DOHH2 (cell line): ENCODE results near the gene EML6.

Experiments used
- H3F3A ChIP-seq: fragments of 200-600 bp; sonication (generic), shearing (Covaris generic); 2 replicates; pipeline ENCODE4 v1.6.0; 2016; ENCODE audit warnings: antibody characterized with exemption, mild to moderate bottlenecking; ENCODE audit not compliant: control insufficient read depth, insufficient read depth
- H3K27ac ChIP-seq: fragments of 200-600 bp; sonication (generic); 2 replicates; pipeline ENCODE4 v1.5.1; 2014; ENCODE audit warnings: low read depth, mild to moderate bottlenecking, low read length, moderate library complexity
- H3K27me3 ChIP-seq: fragments of 200-600 bp; sonication (generic); 2 replicates; pipeline ENCODE4 v1.6.1; 2014; ENCODE audit warnings: mild to moderate bottlenecking, low read length, mixed read lengths; ENCODE audit not compliant: control insufficient read depth
- H3K36me3 ChIP-seq: fragments of 200-600 bp; sonication (generic); 2 replicates; pipeline ENCODE4 v1.6.1; 2014; ENCODE audit warnings: mild to moderate bottlenecking, low read length, moderate library complexity, mixed read lengths; ENCODE audit not compliant: control insufficient read depth
- H3K4me1 ChIP-seq: fragments of 200-600 bp; sonication (generic); 2 replicates; pipeline ENCODE4 v1.6.1; 2014; ENCODE audit warnings: mild to moderate bottlenecking, low read length, mixed read lengths; ENCODE audit not compliant: control insufficient read depth
- H3K4me2 ChIP-seq: fragments of 200-600 bp; sonication (generic); 2 replicates; pipeline ENCODE4 v1.6.0; 2014; ENCODE audit warnings: mild to moderate bottlenecking, low read length, moderate library complexity
- H3K4me3 ChIP-seq: fragments of 200-600 bp; sonication (generic); 2 replicates; pipeline ENCODE4 v1.5.1; 2014; ENCODE audit warnings: mild to moderate bottlenecking, low read length, mixed read lengths
- H3K79me2 ChIP-seq: fragments of 200-600 bp; sonication (generic); 2 replicates; pipeline ENCODE4 v1.6.1; 2014; ENCODE audit warnings: mild to moderate bottlenecking, low read length, mixed read lengths; ENCODE audit not compliant: control insufficient read depth
- H3K9me2 ChIP-seq: fragments of 200-600 bp; sonication (generic); replicated peaks from 2 replicates; pipeline ENCODE4 v1.6.1; 2014; ENCODE audit warnings: mild to moderate bottlenecking, low read length, mixed read lengths; ENCODE audit not compliant: control insufficient read depth
- H3K9me3 ChIP-seq: fragments of 200-600 bp; sonication (generic); 2 replicates; pipeline ENCODE4 v1.6.1; 2014; ENCODE audit warnings: antibody characterized with exemption, low read length, mixed read lengths; ENCODE audit not compliant: control insufficient read depth, insufficient read depth
- H4K20me1 ChIP-seq: fragments of 200-600 bp; sonication (generic); 2 replicates; pipeline ENCODE4 v1.6.0; 2014; ENCODE audit warnings: low read depth, mild to moderate bottlenecking, antibody characterized with exemption, low read length, moderate library complexity; ENCODE audit not compliant: control insufficient read depth, insufficient read depth
- CTCF ChIP-seq: fragments of 200-600 bp; sonication (generic); IDR thresholded peaks from one replicate; pipeline ENCODE4 v1.5.1; 2014; ENCODE audit warnings: antibody characterized with exemption, mild to moderate bottlenecking, low read depth, low read length; ENCODE audit not compliant: poor library complexity, severe bottlenecking
- EZH2phosphoT487 ChIP-seq: fragments of 200-600 bp; sonication (generic); IDR thresholded peaks from 2 replicates; pipeline ENCODE4 v1.6.1; 2017; ENCODE audit warnings: borderline replicate concordance, mild to moderate bottlenecking, antibody characterized with exemption, low read length, moderate library complexity, mixed read lengths

Gene EML6

GRCh38 chr2:54928719-54929118 lies 205.3 kb downstream of the EML6 start:
- no peak overlapping the region for H3K4me3 ChIP-seq
- no peaks in the 10 kb centered on the region for H3K79me2 ChIP-seq
- no peak for TF ChIP-seq EZH2phosphoT487
- no peak for TF ChIP-seq CTCF
- no peaks in the 10 kb centered on the region for H3K9me3 ChIP-seq
- no peaks in the 10 kb centered on the region for H3F3A ChIP-seq
- H3K36me3 ChIP-seq = peaks cover 11% of the 10 kb centered on the region
- no peaks in the 10 kb centered on the region for H3K4me1 ChIP-seq
- no peaks in the 10 kb centered on the region for H3K9me2 ChIP-seq
- H3K27me3 ChIP-seq = no peaks in the 10 kb centered on the region
- H3K4me2 ChIP-seq = no peak overlapping the region
- H4K20me1 ChIP-seq = no peaks in the 10 kb centered on the region
- no peak overlapping the region for H3K27ac ChIP-seq

GRCh38 chr2:54931473-54931872 lies 208.0 kb downstream of the EML6 start:
- Histone ChIP-seq H3K4me2 (no peak overlapping the region), H3F3A (no peaks in the 10 kb centered on the region), H3K4me3 (no peak overlapping the region), H3K79me2 (no peaks in the 10 kb centered on the region), H3K9me3 (no peaks in the 10 kb centered on the region), H3K36me3 (peaks cover 11% of the 10 kb centered on the region), H4K20me1 (no peaks in the 10 kb centered on the region), H3K9me2 (no peaks in the 10 kb centered on the region), H3K27ac (no peak overlapping the region), H3K27me3 (no peaks in the 10 kb centered on the region), H3K4me1 (peaks cover 10% of the 10 kb centered on the region)
- TF ChIP-seq EZH2phosphoT487 (no peak), CTCF (no peak)

GRCh38 chr2:54935389-54935788 lies 211.9 kb downstream of the EML6 start:
- no peaks in the 10 kb centered on the region for H4K20me1 ChIP-seq
- H3K27me3 ChIP-seq = no peaks in the 10 kb centered on the region

More at GRCh38 chr2:54935389-54935788, 211.9 kb downstream of the EML6 start:
- Histone ChIP-seq H3K4me2 (no peak overlapping the region), H3K4me1 (peaks cover 13% of the 10 kb centered on the region), H3F3A (no peaks in the 10 kb centered on the region), H3K79me2 (no peaks in the 10 kb centered on the region), H3K9me3 (peaks cover 6% of the 10 kb centered on the region; the same call in 1 of the 2 replicates), H3K36me3 (no peaks in the 10 kb centered on the region; the same call in 1 of the 2 replicates), H3K4me3 (no peak overlapping the region), H3K9me2 (no peaks in the 10 kb centered on the region), H3K27ac (no peak overlapping the region)
- no peak for TF ChIP-seq EZH2phosphoT487
- TF ChIP-seq CTCF = no peak
